Stimulated activated CD8-positive, alpha-beta memory T cell treated with anti-CD3 and anti-CD28 coated beads, Interleukin-4, amount 100 ng/mL, for 48 hours (primary cell): ENCODE data around the gene LMO3.
"Not testable (repeated sequence)": the region's sequence is repeated elsewhere in the genome, so short reads cannot be mapped to it uniquely, and the experiment has no call there.

Experiments used
- DNase-seq: peaks from one replicate; pipeline ENCODE4 v3.0.0-alpha.2; 2020

LMO3 gene

GRCh38 chr12:16537652-16538051, 68.3 kb downstream of the LMO3 start:
- not testable (repeated sequence) for DNase-seq

GRCh38 chr12:16531621-16532020, 74.3 kb downstream of the LMO3 start:
- DNase-seq = no peak

GRCh38 chr12:16530268-16530850, 75.6 kb downstream of the LMO3 start:
- DNase-seq = no peak

- no peak for DNase-seq
These were observed 79.3 kb downstream of the LMO3 start for GRCh38 chr12:16526693-16527092.

- no peak for DNase-seq
These were observed 81.6 kb downstream of the LMO3 start for GRCh38 chr12:16524378-16524777.

- DNase-seq = no peak
These were observed 82.0 kb downstream of the LMO3 start for GRCh38 chr12:16523951-16524331.

- DNase-seq = no peak
These were observed 82.5 kb downstream of the LMO3 start for GRCh38 chr12:16523284-16523950.

- DNase-seq = no peak
These were observed 85.6 kb downstream of the LMO3 start for GRCh38 chr12:16520328-16520727.

GRCh38 chr12:16515666-16516065, 90.3 kb downstream of the LMO3 start:
- no peak for DNase-seq

- no peak for DNase-seq
These were observed 92.7 kb downstream of the LMO3 start for GRCh38 chr12:16513231-16513630.

- no peak for DNase-seq
These were observed 96.6 kb downstream of the LMO3 start for GRCh38 chr12:16509411-16509810.

GRCh38 chr12:16506394-16506793, 99.6 kb downstream of the LMO3 start:
- no peak for DNase-seq

GRCh38 chr12:16504200-16504599, 101.8 kb downstream of the LMO3 start:
- DNase-seq = no peak

- no peak for DNase-seq
These were observed 106.4 kb downstream of the LMO3 start for GRCh38 chr12:16499611-16500010.
